ENCODE data around the gene ZSCAN5C.

ZSCAN5C gene

GRCh38 chr19:56159009-56159559 is 43.0 kb upstream of the ZSCAN5C start:
- TF ChIP-seq, protein P1, sequence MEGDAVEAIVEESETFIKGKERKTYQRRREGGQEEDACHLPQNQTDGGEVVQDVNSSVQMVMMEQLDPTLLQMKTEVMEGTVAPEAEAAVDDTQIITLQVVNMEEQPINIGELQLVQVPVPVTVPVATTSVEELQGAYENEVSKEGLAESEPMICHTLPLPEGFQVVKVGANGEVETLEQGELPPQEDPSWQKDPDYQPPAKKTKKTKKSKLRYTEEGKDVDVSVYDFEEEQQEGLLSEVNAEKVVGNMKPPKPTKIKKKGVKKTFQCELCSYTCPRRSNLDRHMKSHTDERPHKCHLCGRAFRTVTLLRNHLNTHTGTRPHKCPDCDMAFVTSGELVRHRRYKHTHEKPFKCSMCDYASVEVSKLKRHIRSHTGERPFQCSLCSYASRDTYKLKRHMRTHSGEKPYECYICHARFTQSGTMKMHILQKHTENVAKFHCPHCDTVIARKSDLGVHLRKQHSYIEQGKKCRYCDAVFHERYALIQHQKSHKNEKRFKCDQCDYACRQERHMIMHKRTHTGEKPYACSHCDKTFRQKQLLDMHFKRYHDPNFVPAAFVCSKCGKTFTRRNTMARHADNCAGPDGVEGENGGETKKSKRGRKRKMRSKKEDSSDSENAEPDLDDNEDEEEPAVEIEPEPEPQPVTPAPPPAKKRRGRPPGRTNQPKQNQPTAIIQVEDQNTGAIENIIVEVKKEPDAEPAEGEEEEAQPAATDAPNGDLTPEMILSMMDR (conservative IDR thresholded peaks at IDR 0.05) = no peak
- no peak for TF ChIP-seq ZFX (IDR thresholded peaks at IDR 0.05)
- H3K27ac ChIP-seq = no peak overlapping the region

DNA sequence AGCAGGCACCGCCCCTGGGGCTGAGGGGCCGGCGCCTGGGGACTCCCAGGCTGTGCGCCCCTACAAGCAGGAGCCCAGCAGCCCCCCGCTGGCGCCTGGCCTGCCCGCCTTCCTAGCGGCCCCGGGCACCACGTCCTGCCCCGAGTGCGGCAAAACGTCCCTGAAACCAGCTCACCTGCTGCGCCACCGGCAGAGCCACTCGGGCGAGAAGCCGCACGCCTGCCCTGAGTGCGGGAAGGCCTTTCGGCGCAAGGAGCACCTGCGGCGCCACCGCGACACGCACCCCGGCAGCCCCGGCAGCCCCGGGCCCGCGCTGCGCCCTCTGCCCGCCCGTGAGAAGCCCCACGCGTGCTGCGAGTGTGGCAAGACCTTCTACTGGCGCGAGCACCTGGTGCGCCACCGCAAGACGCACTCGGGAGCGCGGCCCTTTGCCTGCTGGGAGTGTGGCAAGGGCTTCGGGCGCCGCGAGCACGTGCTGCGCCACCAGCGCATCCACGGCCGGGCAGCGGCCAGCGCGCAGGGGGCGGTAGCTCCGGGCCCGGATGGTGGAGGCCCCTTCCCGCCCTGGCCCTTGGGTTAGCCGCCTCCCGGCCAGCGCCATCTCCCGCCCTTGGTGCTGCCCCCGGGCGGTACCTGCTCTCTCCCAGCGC is 42.3 kb upstream of the ZSCAN5C start:
- no peak overlapping the region for H3K27ac ChIP-seq
- no peak for TF ChIP-seq ZFX (IDR thresholded peaks at IDR 0.05)
- TF ChIP-seq, protein P1 (conservative IDR thresholded peaks at IDR 0.05) = no peak

DNA sequence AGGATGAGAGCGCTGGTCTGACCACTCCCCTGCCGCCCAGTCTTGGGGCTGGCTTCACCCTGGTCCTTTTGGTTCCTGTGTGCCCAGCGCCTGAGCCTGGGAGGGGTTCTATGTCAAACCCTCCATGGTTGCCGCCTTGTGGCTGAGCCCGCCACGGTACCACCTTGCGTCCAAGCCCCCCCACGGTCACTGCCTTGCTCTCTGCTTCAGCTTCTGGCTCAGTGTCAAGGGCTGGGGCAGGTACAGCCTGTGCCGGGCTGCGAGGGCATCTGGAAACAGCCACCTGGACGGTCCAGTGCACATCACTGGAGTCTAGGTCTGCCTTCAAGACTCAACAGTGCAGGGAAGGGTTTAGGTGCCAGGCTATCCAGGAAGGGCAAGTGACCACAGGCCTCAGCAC is 40.5 kb upstream of the ZSCAN5C start:
- TF ChIP-seq, protein P1 (conservative IDR thresholded peaks at IDR 0.05) = no peak
- no peak for TF ChIP-seq ZFX (IDR thresholded peaks at IDR 0.05)
- H3K27ac ChIP-seq = no peak overlapping the region

DNA sequence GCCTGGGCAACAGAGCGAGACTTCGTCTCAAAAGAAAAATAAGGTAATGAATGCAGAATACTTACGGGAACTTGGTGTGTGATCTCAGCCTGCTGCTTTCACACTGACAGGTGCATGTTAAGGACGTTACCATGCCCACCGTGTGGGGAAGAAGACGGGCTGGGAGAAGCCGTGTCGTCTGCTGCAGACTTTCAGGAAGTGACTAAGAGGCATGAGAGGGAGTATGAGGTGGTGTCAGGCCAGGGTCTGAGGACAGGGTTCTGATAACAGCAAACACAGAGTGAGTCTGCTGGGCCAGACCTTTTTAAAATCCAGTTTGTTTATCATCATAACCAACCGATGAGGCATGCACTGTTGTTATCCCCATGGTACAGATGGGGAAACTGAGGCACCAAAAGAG is 39.8 kb upstream of the ZSCAN5C start:
- no peak overlapping the region for H3K27ac ChIP-seq
- TF ChIP-seq, protein P1 (conservative IDR thresholded peaks at IDR 0.05) = no peak
- no peak for TF ChIP-seq ZFX (IDR thresholded peaks at IDR 0.05)

GRCh38 chr19:56163097-56163496 is 39.0 kb upstream of the ZSCAN5C start:
- H3K27ac ChIP-seq = no peak overlapping the region
- TF ChIP-seq, protein P1 (conservative IDR thresholded peaks at IDR 0.05) = no peak
- TF ChIP-seq ZFX (IDR thresholded peaks at IDR 0.05) = no peak

DNA sequence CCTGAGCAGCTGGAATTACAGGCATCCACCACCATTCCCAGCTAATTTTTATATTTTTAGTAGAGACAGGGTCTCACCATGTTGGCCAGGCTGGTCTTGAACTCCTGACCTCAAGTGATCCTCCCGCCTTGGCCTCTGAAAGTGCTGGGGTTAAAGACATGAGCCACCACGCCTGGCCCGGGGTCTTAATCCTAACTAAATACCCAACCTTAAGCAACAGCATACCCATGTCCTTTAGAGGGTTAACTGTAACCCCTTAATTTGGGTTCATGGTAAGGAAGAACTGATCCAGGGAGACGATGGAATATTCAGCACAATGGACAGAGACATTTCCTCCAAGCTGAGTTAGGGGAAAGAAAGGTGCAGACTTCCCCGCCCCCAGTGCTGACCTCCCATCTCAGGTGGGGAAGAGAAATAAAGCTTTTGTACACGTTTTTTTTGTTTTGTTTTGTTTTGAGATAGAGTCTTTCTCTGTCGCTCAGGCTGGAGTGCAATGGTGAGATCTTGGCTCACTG is 35.0 kb upstream of the ZSCAN5C start:
- no peak overlapping the region for H3K27ac ChIP-seq
- no peak for TF ChIP-seq ZFX (IDR thresholded peaks at IDR 0.05)
- TF ChIP-seq, protein P1 (conservative IDR thresholded peaks at IDR 0.05) = no peak

DNA sequence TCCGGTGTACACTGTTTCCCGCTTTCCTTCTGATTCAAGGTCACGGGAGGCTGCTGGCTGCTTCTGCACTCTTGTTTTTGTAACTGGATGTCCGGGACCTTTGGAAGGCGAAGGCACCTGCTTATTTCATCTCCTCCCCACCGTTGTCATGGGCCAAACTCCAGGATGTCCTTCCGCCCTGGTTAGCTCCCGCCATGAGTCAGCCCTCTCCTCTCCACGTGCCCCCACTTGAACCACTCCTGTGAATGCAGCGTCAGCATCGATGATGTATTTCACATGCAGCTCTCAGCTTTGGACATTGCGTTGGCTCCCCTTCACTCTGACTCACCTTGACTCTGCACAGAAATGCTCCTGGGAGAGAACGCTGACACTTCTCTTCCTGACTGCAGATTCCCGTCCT is 31.8 kb upstream of the ZSCAN5C start:
- TF ChIP-seq, protein P1 (conservative IDR thresholded peaks at IDR 0.05) = no peak
- TF ChIP-seq ZFX (IDR thresholded peaks at IDR 0.05) = no peak
- H3K27ac ChIP-seq = no peak overlapping the region

All from C4-2B (cell line).